A549 (cell line): ENCODE results near the gene KCNQ5. TPM values are rescaled to one million over a fixed set of nuclear protein-coding genes. Genes with fewer than 3 reads are reported as not detected.

Experiments
- ATAC-seq, 2 experiments: fragments of 200-7000 bp in 1 of 2; fragments of >200 bp in 1 of 2; cut with Nextera tagmentation in 1 of 2; cut with Tn5 transposase in 1 of 2; 3 replicates each; pipeline versions ENCODE4 v1.8.0 to v1.9.1; 2018 to 2020; ENCODE audit warnings: mild to moderate bottlenecking in 1 of 2, moderate library complexity in 1 of 2
- CTCF ChIA-PET: fragments of 300-600 bp; sonication (Branson Sonifier 250); formaldehyde crosslinking; extraction: SDS; loops from one replicate; lab custom pipeline; 2021; ENCODE audit warnings: antibody characterized with exemption, inconsistent platforms; lab: Yijun Ruan, JAX
- POLR2A ChIA-PET: fragments of 350-600 bp; formaldehyde crosslinking; extraction: SDS; loops from one replicate; lab custom pipeline; 2021; ENCODE audit warnings: antibody characterized with exemption, inconsistent platforms; lab: Yijun Ruan, JAX
- DNase-seq, 2 experiments: peaks; one replicate each; pipeline versions ENCODE4 v3.0.0 to v3.0.0-alpha.2; 2011 to 2016; ENCODE audit warnings: low read depth in 1 of 2, low spot score in 1 of 2
- FAIRE-seq: peaks from 2 replicates; lab custom pipeline; 2011; peaks lifted over from hg19 to GRCh38; lab: Jason Lieb, UNC
- H3K27ac ChIP-seq, 2 experiments: fragments of >200 bp; sonication (Bioruptor Twin); formaldehyde crosslinking; 3 replicates each; pipeline ENCODE4 v1.5.1; 2016 to 2017
- H3K4me1 ChIP-seq: fragments of >200 bp; sonication (Bioruptor Twin); formaldehyde crosslinking; 3 replicates; pipeline ENCODE4 v1.6.1; 2016
- H3K4me2 ChIP-seq: fragments of >200 bp; sonication (Bioruptor Twin); formaldehyde crosslinking; 3 replicates; pipeline ENCODE4 v1.6.1; 2016
- H3K4me3 ChIP-seq: fragments of >200 bp; sonication (Bioruptor Twin); formaldehyde crosslinking; 3 replicates; pipeline ENCODE4 v1.5.1; 2016
- H3K9me3 ChIP-seq: fragments of >200 bp; sonication (Bioruptor Twin); formaldehyde crosslinking; 3 replicates; pipeline ENCODE4 v1.6.1; 2016
- CBX2 ChIP-seq: fragments of 200-600 bp; sonication (generic); IDR thresholded peaks from 2 replicates; pipeline ENCODE4 v1.6.1; 2016; ENCODE audit warnings: low read depth, mild to moderate bottlenecking, borderline replicate concordance
- CHD4 ChIP-seq: fragments of 200-600 bp; sonication (generic); IDR thresholded peaks from 2 replicates; pipeline ENCODE4 v1.6.1; 2016; ENCODE audit warnings: antibody characterized with exemption, mild to moderate bottlenecking, borderline replicate concordance
- EHF ChIP-seq: fragments of 250-450 bp; sonication (Bioruptor Pico); IDR thresholded peaks from 2 replicates; pipeline ENCODE4 v1.5.0; 2020; ENCODE audit warnings: mild to moderate bottlenecking
- EHMT2 ChIP-seq: fragments of 200-600 bp; sonication (generic); IDR thresholded peaks from 2 replicates; pipeline ENCODE4 v1.6.1; 2016; ENCODE audit warnings: antibody characterized with exemption, low read depth, mild to moderate bottlenecking, moderate library complexity
- EP300 ChIP-seq, 2 experiments: fragments of >200 bp; sonication (Bioruptor Twin); formaldehyde crosslinking; IDR thresholded peaks; 2 replicates in 1 of 2; 3 replicates in 1 of 2; pipeline ENCODE4 v1.6.1; 2016 to 2017
- ESRRA ChIP-seq: fragments of 150-350 bp; IDR thresholded peaks from 2 replicates; pipeline ENCODE4 v1.6.1; 2014; ENCODE audit warnings: mild to moderate bottlenecking, low read length, borderline replicate concordance
- FOXS1 ChIP-seq: fragments of 250-450 bp; sonication (Bioruptor Pico); IDR thresholded peaks from 2 replicates; pipeline ENCODE4 v1.5.0; 2020; ENCODE audit warnings: mild to moderate bottlenecking, moderate library complexity
- HDAC2 ChIP-seq: fragments of 200-600 bp; sonication (generic); IDR thresholded peaks from 2 replicates; pipeline ENCODE4 v1.6.1; 2016
- HEYL ChIP-seq: fragments of 250-450 bp; sonication (Bioruptor Pico); IDR thresholded peaks from 2 replicates; pipeline ENCODE4 v1.8.0; 2021; ENCODE audit warnings: mild to moderate bottlenecking, moderate library complexity
- HOXB13 ChIP-seq: fragments of 250-450 bp; sonication (Bioruptor Pico); IDR thresholded peaks from 2 replicates; pipeline ENCODE4 v1.5.0; 2020; ENCODE audit warnings: low read depth, mild to moderate bottlenecking, moderate library complexity
- KDM1A ChIP-seq: fragments of 200-600 bp; sonication (generic); IDR thresholded peaks from 2 replicates; pipeline ENCODE4 v1.6.1; 2016; ENCODE audit warnings: low read depth, mild to moderate bottlenecking
- MAFK ChIP-seq: fragments of 450-650 bp; IDR thresholded peaks from 2 replicates; pipeline ENCODE4 v1.6.1; 2014; ENCODE audit not compliant: partially characterized antibody
- MAZ ChIP-seq: fragments of 150-350 bp; IDR thresholded peaks from 2 replicates; pipeline ENCODE4 v1.6.1; 2014; ENCODE audit warnings: antibody characterized with exemption, low read depth, low read length, borderline replicate concordance
- NFE2L2 ChIP-seq: fragments of 150-350 bp; conservative IDR thresholded peaks from 2 replicates; pipeline ENCODE4 v1.6.1; 2014; ENCODE audit warnings: low read length
- NPAS2 ChIP-seq: fragments of 250-450 bp; sonication (Bioruptor Pico); IDR thresholded peaks from 2 replicates; pipeline ENCODE4 v1.8.0; 2022; ENCODE audit warnings: mild to moderate bottlenecking, moderate library complexity, borderline replicate concordance
- NR3C1 ChIP-seq: fragments of >200 bp; sonication (Bioruptor Twin); formaldehyde crosslinking; IDR thresholded peaks from 3 replicates; pipeline ENCODE4 v1.6.1; 2017
- PHF8 ChIP-seq: fragments of 200-600 bp; sonication (generic); IDR thresholded peaks from 2 replicates; pipeline ENCODE4 v1.6.1; 2016; ENCODE audit warnings: low read depth, mild to moderate bottlenecking, antibody characterized with exemption, moderate library complexity, borderline replicate concordance
- RFX5 ChIP-seq: fragments of 450-650 bp; IDR thresholded peaks from 2 replicates; pipeline ENCODE4 v1.7.1; 2014; ENCODE audit warnings: antibody characterized with exemption, mild to moderate bottlenecking, moderate library complexity
- ZC3H11A ChIP-seq: fragments of 450-650 bp; IDR thresholded peaks from 2 replicates; pipeline ENCODE4 v1.6.1; 2014; ENCODE audit warnings: antibody characterized with exemption, mild to moderate bottlenecking
- ZFP36 ChIP-seq: fragments of 450-650 bp; IDR thresholded peaks from 2 replicates; pipeline ENCODE4 v1.6.1; 2014; ENCODE audit warnings: borderline replicate concordance; ENCODE audit not compliant: partially characterized antibody
- WGBS: methylation state at CpG from one replicate; pipeline ENCODE4 v1.1.6; 2017; ENCODE audit errors: missing lambda C conversion rate; 5-methylcytosine and 5-hydroxymethylcytosine counted together
- polyA plus RNA-seq, 4 experiments: library from polyadenylated mRNA; depleted of rRNA in 3 of 4; stranded (reverse); fragments of >200 nt; fragmentation: RNase III in 1 of 4; extraction: RNeasy Plus Mini Kit Qiagen cat#74134 plus additional on column Dnase treatment in 1 of 4; gene quantifications; 2 replicates in 3 of 4; 3 replicates in 1 of 4; pipeline ENCODE4 v1.2.3, GENCODE V29; 2011 to 2017
- TF ChIP-seq, protein P1 (sequence below): fragments of 150-350 bp; IDR thresholded peaks from 2 replicates; pipeline ENCODE4 v1.6.1; 2014; ENCODE audit warnings: low read depth, mild to moderate bottlenecking, low read length
- TF ChIP-seq, protein P2 (sequence below): fragments of 450-650 bp; IDR thresholded peaks from 2 replicates; pipeline ENCODE4 v1.6.1; 2014; ENCODE audit warnings: antibody characterized with exemption
- TF ChIP-seq, protein P3 (sequence below): fragments of 200-600 bp; sonication (generic); IDR thresholded peaks from 2 replicates; pipeline ENCODE4 v1.6.1; 2016; ENCODE audit warnings: antibody characterized with exemption, mild to moderate bottlenecking, moderate library complexity
- TF ChIP-seq, protein P4 (sequence below): IDR thresholded peaks from 2 replicates; pipeline ENCODE4 v1.6.1; 2012
- TF ChIP-seq, protein P5 (sequence below): fragments of 250-450 bp; sonication (Bioruptor Pico); IDR thresholded peaks from 2 replicates; pipeline ENCODE4 v1.5.0; 2021; ENCODE audit warnings: mild to moderate bottlenecking, moderate library complexity, borderline replicate concordance
- TF ChIP-seq, protein P6 (sequence below): IDR thresholded peaks from 2 replicates; pipeline ENCODE4 v1.6.1; 2012

KCNQ5 gene
- polyA plus RNA-seq, 2 of the 4 experiments (the other 2 are of a cell fraction): 1.2 to 1.3 TPM

DNA sequence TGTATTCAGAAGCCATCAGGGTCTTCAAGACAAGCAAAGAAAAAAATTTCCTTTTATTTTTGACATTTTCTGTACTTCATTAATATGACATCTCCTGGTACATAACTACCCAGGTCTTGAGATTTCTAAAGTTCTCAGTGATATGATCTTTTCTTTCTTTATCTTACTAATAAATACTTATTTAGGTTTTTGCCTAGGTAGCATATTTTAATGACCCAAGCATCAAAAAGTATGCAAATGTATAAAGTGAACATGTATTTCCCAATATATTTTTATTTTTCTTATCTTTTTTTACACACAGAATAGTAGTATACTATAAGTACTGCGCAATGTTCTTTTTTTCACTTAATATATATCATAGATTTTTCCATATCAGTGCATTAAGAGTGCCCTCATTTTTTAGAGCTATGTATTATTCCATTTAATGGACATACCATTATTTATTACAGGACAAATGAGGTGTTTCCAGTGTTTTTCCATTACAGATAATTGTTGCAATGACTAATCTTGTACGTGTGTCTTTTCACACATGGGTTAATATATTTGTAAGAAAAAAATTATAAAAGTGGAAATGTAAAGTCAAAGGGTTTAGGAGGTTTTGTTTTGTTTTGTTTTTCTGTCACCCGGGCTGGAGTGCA, 107.0 kb downstream of the KCNQ5 start:
- H3K4me3 ChIP-seq: no peak overlapping the region
- no peak overlapping the region for H3K4me2 ChIP-seq
- FAIRE-seq (no peak), ATAC-seq (no peak), DNase-seq (no peak)
- H3K4me1 ChIP-seq: no peaks in the 10 kb centered on the region
- ChIA-PET CTCF (no interaction called here), POLR2A (no interaction called here)
- TF ChIP-seq, protein P1, sequence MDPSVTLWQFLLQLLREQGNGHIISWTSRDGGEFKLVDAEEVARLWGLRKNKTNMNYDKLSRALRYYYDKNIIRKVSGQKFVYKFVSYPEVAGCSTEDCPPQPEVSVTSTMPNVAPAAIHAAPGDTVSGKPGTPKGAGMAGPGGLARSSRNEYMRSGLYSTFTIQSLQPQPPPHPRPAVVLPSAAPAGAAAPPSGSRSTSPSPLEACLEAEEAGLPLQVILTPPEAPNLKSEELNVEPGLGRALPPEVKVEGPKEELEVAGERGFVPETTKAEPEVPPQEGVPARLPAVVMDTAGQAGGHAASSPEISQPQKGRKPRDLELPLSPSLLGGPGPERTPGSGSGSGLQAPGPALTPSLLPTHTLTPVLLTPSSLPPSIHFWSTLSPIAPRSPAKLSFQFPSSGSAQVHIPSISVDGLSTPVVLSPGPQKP: no peak
- TF ChIP-seq HDAC2 (no peak), HOXB13 (no peak)
- TF ChIP-seq, protein P2, sequence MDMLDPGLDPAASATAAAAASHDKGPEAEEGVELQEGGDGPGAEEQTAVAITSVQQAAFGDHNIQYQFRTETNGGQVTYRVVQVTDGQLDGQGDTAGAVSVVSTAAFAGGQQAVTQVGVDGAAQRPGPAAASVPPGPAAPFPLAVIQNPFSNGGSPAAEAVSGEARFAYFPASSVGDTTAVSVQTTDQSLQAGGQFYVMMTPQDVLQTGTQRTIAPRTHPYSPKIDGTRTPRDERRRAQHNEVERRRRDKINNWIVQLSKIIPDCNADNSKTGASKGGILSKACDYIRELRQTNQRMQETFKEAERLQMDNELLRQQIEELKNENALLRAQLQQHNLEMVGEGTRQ: no peak
- no peaks in the 10 kb centered on the region; the same call in 1 of the 3 replicates for H3K9me3 ChIP-seq
- H3K27ac ChIP-seq: no peak overlapping the region
- 37% methylated on average over 3 of the region's 3 CpGs for WGBS

DNA sequence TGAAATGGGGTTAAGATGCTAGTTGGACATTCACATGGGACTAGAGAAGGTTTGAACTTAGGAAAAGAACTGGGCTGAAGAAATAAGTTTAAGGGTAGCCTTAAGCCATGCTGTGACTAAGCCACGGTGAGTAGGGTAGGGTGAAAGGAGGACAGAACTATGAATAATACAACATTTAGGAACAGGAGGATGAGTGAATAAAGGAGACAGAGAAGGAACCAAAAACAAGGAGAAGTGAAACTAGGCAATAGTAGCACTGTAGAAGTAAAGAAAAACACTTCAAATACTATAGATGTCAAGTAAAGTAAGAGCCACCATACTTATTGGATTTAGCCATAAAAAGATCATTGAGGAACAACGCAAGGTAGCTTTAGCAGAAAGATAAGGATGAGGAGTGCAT, 111.2 kb downstream of the KCNQ5 start:
- ChIA-PET POLR2A (no interaction called here), CTCF (no interaction called here)
- FAIRE-seq (no peak), ATAC-seq (no peak), DNase-seq (no peak)
- Histone ChIP-seq H3K4me2 (no peak overlapping the region), H3K4me1 (no peaks in the 10 kb centered on the region), H3K4me3 (no peak overlapping the region), H3K27ac (no peak overlapping the region), H3K9me3 (no peaks in the 10 kb centered on the region; the same call in 1 of the 3 replicates)
- TF ChIP-seq FOXS1 (CRISPR knock-in tag) (no peak), RFX5 (no peak), ESRRA (no peak), MAFK (no peak), PHF8 (no peak)
- TF ChIP-seq, protein P3, sequence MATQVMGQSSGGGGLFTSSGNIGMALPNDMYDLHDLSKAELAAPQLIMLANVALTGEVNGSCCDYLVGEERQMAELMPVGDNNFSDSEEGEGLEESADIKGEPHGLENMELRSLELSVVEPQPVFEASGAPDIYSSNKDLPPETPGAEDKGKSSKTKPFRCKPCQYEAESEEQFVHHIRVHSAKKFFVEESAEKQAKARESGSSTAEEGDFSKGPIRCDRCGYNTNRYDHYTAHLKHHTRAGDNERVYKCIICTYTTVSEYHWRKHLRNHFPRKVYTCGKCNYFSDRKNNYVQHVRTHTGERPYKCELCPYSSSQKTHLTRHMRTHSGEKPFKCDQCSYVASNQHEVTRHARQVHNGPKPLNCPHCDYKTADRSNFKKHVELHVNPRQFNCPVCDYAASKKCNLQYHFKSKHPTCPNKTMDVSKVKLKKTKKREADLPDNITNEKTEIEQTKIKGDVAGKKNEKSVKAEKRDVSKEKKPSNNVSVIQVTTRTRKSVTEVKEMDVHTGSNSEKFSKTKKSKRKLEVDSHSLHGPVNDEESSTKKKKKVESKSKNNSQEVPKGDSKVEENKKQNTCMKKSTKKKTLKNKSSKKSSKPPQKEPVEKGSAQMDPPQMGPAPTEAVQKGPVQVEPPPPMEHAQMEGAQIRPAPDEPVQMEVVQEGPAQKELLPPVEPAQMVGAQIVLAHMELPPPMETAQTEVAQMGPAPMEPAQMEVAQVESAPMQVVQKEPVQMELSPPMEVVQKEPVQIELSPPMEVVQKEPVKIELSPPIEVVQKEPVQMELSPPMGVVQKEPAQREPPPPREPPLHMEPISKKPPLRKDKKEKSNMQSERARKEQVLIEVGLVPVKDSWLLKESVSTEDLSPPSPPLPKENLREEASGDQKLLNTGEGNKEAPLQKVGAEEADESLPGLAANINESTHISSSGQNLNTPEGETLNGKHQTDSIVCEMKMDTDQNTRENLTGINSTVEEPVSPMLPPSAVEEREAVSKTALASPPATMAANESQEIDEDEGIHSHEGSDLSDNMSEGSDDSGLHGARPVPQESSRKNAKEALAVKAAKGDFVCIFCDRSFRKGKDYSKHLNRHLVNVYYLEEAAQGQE: no peak
- TF ChIP-seq, protein P4, sequence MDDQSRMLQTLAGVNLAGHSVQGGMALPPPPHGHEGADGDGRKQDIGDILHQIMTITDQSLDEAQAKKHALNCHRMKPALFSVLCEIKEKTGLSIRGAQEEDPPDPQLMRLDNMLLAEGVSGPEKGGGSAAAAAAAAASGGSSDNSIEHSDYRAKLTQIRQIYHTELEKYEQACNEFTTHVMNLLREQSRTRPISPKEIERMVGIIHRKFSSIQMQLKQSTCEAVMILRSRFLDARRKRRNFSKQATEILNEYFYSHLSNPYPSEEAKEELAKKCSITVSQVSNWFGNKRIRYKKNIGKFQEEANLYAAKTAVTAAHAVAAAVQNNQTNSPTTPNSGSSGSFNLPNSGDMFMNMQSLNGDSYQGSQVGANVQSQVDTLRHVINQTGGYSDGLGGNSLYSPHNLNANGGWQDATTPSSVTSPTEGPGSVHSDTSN: no peak
- TF ChIP-seq, protein P5, sequence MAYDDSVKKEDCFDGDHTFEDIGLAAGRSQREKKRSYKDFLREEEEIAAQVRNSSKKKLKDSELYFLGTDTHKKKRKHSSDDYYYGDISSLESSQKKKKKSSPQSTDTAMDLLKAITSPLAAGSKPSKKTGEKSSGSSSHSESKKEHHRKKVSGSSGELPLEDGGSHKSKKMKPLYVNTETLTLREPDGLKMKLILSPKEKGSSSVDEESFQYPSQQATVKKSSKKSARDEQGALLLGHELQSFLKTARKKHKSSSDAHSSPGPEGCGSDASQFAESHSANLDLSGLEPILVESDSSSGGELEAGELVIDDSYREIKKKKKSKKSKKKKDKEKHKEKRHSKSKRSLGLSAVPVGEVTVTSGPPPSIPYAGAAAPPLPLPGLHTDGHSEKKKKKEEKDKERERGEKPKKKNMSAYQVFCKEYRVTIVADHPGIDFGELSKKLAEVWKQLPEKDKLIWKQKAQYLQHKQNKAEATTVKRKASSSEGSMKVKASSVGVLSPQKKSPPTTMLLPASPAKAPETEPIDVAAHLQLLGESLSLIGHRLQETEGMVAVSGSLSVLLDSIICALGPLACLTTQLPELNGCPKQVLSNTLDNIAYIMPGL (CRISPR knock-in tag): no peak
- WGBS: 48% methylated on average over 2 of the region's 2 CpGs

DNA sequence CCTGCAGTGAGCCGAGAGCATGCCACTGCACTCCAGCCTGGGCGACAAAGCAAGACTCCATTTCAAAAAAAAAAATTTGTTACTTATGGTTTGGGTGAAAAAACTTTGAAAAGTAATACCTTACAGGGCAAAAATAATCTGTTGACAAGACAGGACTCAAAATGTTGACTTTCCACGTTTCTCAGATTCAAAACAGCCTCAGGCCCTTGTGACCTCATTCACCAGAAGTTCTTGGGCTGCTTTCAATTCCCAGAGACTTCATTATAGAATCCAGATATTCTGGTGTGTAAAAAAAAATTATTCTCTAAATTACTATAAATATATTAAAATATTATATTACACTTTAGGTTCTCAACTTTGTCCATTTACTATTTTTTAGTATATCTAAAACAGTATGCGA, 116.2 kb downstream of the KCNQ5 start:
- ChIA-PET POLR2A (no interaction called here), CTCF (no interaction called here)
- no peak for ATAC-seq
- H3K27ac ChIP-seq: no peak overlapping the region
- TF ChIP-seq ZC3H11A (no peak), HEYL (CRISPR knock-in tag) (no peak), NFE2L2 (no peak), KDM1A (no peak), EHF (no peak), NR3C1 (no peak), NPAS2 (CRISPR knock-in tag) (no peak), EHMT2 (no peak), ZFP36 (no peak), ESRRA (no peak), MAZ (no peak), HOXB13 (no peak), EP300 (IDR thresholded peaks at IDR 0.05) (no peak), CHD4 (no peak), CBX2 (no peak), HDAC2 (no peak)
- TF ChIP-seq, protein P6, sequence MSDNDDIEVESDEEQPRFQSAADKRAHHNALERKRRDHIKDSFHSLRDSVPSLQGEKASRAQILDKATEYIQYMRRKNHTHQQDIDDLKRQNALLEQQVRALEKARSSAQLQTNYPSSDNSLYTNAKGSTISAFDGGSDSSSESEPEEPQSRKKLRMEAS: no peak
- no peaks in the 10 kb centered on the region for H3K4me1 ChIP-seq
- 73% methylated on average over 4 of the region's 4 CpGs for WGBS
- no peak for FAIRE-seq
- no peak for DNase-seq
- no peaks in the 10 kb centered on the region for H3K9me3 ChIP-seq
- H3K4me2 ChIP-seq: no peak overlapping the region
- H3K4me3 ChIP-seq: no peak overlapping the region
